GM20000 (cell line): Measurements from ENCODE around the gene GNB2.

Experiments
- DNase-seq: peaks from one replicate; pipeline ENCODE4 v3.0.0; 2012; ENCODE audit warnings: low spot score
- TF ChIP-seq, protein P1 (sequence below): IDR thresholded peaks from 2 replicates; pipeline ENCODE4 v1.5.1; 2012; ENCODE audit warnings: mild to moderate bottlenecking, control low read depth; ENCODE audit errors: extremely low read depth, missing control alignments

Gene GNB2

DNA sequence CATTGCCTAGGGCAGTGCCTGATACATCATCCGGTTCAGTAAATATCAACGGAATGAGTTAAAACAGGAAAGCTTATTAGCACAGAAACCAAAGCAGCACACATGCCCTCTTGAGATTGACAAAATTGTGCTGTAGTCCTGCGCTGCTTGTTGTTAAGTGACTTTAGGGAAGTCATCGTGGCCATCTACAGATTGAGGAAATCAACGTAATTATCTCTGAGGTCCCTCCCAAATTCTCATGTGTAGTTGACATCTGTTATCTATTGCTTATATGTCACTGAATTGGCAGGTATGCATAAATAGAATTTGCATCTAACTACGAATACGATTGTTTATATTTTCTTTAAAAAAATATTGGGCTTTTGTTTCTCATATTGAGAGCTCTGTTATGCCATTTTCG lies 3.5 kb upstream of the GNB2 start:
- DNase-seq = no peak
- TF ChIP-seq, protein P1, sequence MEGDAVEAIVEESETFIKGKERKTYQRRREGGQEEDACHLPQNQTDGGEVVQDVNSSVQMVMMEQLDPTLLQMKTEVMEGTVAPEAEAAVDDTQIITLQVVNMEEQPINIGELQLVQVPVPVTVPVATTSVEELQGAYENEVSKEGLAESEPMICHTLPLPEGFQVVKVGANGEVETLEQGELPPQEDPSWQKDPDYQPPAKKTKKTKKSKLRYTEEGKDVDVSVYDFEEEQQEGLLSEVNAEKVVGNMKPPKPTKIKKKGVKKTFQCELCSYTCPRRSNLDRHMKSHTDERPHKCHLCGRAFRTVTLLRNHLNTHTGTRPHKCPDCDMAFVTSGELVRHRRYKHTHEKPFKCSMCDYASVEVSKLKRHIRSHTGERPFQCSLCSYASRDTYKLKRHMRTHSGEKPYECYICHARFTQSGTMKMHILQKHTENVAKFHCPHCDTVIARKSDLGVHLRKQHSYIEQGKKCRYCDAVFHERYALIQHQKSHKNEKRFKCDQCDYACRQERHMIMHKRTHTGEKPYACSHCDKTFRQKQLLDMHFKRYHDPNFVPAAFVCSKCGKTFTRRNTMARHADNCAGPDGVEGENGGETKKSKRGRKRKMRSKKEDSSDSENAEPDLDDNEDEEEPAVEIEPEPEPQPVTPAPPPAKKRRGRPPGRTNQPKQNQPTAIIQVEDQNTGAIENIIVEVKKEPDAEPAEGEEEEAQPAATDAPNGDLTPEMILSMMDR = no peak

- DNase-seq = no peak
- TF ChIP-seq, protein P1 = no peak
Observed at GRCh38 chr7:100671353-100672327, 1.9 kb upstream of the GNB2 start.

- TF ChIP-seq, protein P1 = no peak
- DNase-seq = peak; percentile 54
Observed at GRCh38 chr7:100673942-100674410, 436 bp downstream of the GNB2 start.

DNA sequence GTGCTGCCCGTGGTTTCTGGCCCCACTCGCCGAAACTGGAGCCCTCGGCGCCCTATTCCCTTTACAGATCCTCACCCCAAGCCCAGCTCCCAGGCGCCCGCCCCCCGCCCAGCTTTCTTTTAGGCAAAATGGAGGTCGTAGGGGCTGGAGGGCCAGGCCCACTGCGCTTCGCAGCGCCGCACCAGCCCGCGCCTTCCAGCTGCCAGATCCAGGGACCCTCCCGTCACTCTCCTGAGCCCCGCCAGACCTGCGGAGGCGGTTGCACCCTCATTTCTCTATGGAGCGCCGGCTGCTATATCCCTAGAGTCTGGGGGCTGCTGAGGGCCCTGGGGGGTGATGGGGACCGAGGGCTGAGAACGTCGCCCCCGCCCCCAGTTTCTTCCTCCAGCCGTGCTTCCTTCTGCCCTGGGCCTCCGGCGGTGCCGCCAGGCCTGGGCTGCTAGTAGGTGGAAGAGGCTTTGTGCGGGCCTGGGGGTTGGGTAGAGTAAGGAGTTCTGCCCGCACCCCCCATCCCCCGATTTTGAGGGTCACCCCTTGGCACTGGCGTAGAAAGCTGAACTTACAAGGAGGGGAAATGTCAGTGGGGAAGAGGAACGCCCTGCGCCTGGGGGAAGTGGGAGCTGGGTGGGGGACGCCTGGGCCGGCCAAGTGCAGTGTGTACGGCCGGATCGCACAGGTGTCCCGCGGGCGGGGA lies 1.0 kb downstream of the GNB2 start:
- peak; percentile 28 for DNase-seq
- TF ChIP-seq, protein P1 = no peak

DNA sequence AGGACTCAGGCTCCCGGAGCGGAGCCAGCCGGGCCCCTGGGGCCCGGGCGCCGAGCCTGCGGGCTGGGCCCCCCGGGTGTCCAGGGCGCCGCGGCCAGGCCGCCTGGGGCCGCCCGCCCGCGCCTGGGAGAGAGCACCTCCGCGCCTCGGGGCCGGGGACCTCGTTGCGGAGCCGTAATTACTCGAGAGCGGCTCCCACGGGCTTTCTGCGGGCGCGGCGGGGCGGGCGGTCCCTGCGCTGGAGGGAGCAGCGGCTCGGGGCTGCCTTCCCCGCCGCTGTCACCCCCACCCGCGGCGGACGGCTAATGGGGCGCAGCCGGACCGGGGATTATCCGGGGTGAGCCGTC lies 1.5 kb downstream of the GNB2 start:
- DNase-seq = peak; percentile 43
- TF ChIP-seq, protein P1 = no peak

- peak; percentile 91 for DNase-seq
- TF ChIP-seq, protein P1 = no peak
Observed at GRCh38 chr7:100675581-100676350, 2.2 kb downstream of the GNB2 start.
